Nephron (organoid): ENCODE results near the gene SEMA5B.
A peak's percentile ranks its signal among the peaks of the same experiment; 100 is the strongest.

Experiments
- H3K27ac Mint-ChIP-seq, 3 experiments: 2 replicates each; pipeline ENCODE4 v1.8.0; 2020; ENCODE audit warnings: mixed read lengths in 3 of 3, mild to moderate bottlenecking in 2 of 3, moderate library complexity in 1 of 3
- H3K27me3 Mint-ChIP-seq: 2 replicates; pipeline ENCODE4 v1.8.0; 2021; ENCODE audit warnings: low read depth, mild to moderate bottlenecking, moderate library complexity, mixed read lengths
- H3K36me3 Mint-ChIP-seq: 2 replicates; pipeline ENCODE4 v1.8.0; 2020; ENCODE audit warnings: low read depth, mixed read lengths
- H3K4me1 Mint-ChIP-seq: 2 replicates; pipeline ENCODE4 v1.8.0; 2020; ENCODE audit warnings: mixed read lengths
- H3K4me3 Mint-ChIP-seq, 3 experiments: 2 replicates each; pipeline ENCODE4 v1.8.0; 2020; ENCODE audit warnings: mild to moderate bottlenecking in 3 of 3, mixed read lengths in 3 of 3, moderate library complexity in 2 of 3
- H3K9me3 Mint-ChIP-seq: 2 replicates; pipeline ENCODE4 v1.8.0; 2020; ENCODE audit warnings: mixed read lengths
- TF ChIP-seq, protein P1 (sequence below), 3 experiments: fragments of 200-600 bp; sonication (generic); IDR thresholded peaks; one replicate each; pipeline ENCODE4 v1.5.0; 2021; ENCODE audit warnings: antibody characterized with exemption in 3 of 3; ENCODE audit not compliant: unreplicated experiment in 3 of 3

The SEMA5B gene

DNA sequence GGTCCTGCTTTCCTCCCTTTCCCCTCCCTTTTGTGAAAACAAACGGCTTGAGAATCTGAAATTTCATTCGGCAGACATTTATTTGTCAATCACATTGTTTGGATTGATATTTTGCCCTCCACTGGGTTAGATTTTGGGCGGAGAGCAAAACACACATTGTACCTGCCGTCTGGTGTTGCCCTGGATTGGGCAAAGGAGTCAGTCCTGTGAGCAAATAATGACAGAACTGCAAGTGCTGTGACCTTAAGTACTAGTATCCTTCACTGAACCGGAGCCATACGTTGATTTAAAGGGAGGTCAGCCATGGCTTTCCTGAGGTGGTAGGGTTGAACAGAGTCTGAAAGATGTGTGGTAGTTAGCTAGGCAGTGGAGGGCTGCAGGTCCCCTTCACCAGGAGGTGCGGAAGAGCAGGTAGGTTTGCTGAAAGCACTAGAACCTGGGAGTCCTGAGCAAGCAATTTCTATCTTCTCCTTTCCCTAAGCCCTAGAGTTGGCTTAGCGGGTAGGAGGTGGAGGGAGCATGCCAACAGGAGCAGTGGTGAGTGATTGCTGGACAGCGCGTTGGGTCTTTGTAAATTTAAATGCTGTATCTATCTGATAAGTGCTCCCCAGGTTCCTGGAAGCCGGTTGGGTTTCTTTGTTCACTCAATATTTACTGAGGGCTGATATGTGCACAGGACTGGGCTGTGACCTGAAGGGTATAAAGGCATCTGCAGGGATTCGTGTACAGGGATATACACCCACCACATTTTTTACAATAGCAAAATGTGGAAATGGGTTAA, 41.2 kb upstream of the SEMA5B start:
- Mint-ChIP-seq H3K36me3 (no peaks in the 10 kb centered on the region), H3K27me3 (peaks cover 15% of the 10 kb centered on the region), H3K9me3 (no peaks in the 10 kb centered on the region), H3K4me1 (peaks cover 53% of the 10 kb centered on the region), H3K4me3 (peak overlapping the region; percentile 78 to 97 (median 86)), H3K27ac (peak overlapping the region in 2 of 3 experiments; percentile 8 to 13)
- TF ChIP-seq, protein P1, sequence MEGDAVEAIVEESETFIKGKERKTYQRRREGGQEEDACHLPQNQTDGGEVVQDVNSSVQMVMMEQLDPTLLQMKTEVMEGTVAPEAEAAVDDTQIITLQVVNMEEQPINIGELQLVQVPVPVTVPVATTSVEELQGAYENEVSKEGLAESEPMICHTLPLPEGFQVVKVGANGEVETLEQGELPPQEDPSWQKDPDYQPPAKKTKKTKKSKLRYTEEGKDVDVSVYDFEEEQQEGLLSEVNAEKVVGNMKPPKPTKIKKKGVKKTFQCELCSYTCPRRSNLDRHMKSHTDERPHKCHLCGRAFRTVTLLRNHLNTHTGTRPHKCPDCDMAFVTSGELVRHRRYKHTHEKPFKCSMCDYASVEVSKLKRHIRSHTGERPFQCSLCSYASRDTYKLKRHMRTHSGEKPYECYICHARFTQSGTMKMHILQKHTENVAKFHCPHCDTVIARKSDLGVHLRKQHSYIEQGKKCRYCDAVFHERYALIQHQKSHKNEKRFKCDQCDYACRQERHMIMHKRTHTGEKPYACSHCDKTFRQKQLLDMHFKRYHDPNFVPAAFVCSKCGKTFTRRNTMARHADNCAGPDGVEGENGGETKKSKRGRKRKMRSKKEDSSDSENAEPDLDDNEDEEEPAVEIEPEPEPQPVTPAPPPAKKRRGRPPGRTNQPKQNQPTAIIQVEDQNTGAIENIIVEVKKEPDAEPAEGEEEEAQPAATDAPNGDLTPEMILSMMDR (IDR thresholded peaks at IDR 0.05; ENCODE audit: unreplicated experiment in 3 of 3): no peak

DNA sequence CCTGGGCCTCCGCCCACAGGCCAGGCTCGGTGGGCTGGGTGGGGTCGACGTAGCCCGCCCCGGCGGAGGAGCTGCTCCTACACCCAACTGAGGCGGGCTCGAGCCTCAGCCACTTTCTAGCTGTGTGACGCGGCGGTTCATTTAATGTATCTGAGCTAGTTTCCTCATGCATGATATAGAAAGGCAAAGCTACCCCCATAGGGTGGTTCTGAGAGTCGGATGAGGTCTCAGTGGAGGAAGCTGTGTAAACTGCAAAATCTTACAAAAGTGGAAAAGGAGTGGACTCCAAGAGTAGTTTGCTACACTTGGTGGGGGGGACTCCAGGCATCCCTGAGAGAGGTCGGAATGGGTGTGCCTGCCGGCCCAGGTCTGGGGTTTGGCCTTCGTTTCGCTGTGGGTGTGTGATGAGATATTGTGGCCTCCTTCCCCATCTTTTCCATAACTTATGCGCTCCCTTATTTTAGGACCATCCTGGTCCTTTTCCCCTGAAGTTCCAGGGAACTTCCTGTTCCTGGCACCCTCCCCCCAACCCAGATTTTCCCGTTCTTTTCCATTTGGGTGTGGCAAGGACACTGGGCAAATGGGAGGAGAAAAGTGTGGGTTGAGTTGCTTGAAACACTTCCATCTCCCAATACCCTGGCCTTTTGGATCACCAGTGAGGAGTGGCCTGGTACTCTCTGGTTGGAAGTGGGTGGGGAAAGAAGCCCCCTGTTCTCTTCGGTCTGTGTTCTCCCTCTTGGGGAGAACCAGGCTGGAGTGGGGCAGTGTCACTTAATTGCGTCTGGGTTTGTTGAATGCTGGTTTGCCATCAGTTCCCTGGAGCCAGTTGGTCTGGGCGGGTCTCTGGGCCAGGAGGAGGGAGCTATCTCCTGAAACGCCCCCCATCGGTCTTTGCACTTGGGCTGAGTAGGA, 40.4 kb upstream of the SEMA5B start:
- TF ChIP-seq, protein P1 (IDR thresholded peaks at IDR 0.05; ENCODE audit: unreplicated experiment in 3 of 3): no peak
- H3K4me3 Mint-ChIP-seq: peak overlapping the region; percentile 78 to 97 (median 86)
- no peaks in the 10 kb centered on the region for H3K9me3 Mint-ChIP-seq
- peak overlapping the region in 2 of 3 experiments; percentile 8 to 75 for H3K27ac Mint-ChIP-seq
- H3K27me3 Mint-ChIP-seq: peaks cover 15% of the 10 kb centered on the region
- no peaks in the 10 kb centered on the region for H3K36me3 Mint-ChIP-seq
- peaks cover 50% of the 10 kb centered on the region for H3K4me1 Mint-ChIP-seq

DNA sequence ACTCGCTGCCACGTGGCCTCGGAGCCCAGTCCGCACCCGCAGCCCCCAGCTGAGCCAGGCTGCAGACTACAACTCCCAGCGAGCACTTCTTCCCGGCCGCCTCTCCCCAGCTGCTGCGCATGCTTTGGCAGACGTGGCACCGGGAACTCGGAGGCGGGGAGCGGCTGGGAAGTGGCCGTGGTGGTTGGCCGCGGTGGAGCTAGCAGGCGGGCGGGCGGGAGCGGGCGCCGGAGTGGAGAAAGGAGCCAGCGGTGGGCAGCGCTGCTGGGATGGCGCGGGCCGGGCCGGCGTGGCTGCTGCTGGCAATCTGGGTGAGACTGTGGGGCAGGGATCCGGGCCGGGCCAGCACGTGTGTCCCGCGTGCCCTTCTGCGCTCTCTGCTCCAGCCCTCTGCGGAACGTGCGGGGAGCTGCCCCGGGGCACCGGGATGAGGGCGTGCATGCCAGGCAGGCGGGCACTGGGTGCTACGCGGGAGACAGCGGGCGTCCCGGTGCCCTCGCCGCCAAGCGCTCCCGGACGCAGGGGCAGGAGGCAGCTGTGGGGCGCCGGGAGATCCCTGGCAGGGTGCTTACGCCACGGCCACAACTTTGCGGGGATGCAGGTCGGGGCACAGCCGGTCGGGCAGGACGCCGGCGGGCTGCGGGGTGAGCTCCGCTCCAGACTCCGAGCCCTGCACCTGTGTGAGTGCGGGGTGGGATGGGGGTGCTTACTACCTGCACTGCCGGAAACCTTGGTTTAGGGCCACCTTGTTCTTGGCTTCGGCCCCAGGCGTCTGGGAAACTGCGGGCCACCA, 39.5 kb upstream of the SEMA5B start, which contains the start of gene PDIA5:
Gene PDIA5, plus strand, starts transcription at position 130 of the 793 bp plus-strand sequence. Its CDS starts 140 bp downstream, at position 270.
- peak within 1 kb of the TSS; percentile 78 to 97 (median 86) for H3K4me3 Mint-ChIP-seq
- H3K27me3 Mint-ChIP-seq: peaks cover 15% of the 10 kb centered on the region
- H3K36me3 Mint-ChIP-seq: no peaks in the 10 kb centered on the region
- TF ChIP-seq, protein P1 (IDR thresholded peaks at IDR 0.05; ENCODE audit: unreplicated experiment in 3 of 3): no peak
- no peaks in the 10 kb centered on the region for H3K9me3 Mint-ChIP-seq
- H3K4me1 Mint-ChIP-seq: peaks cover 43% of the 10 kb centered on the region
- H3K27ac Mint-ChIP-seq: peak within 1 kb of the TSS in 2 of 3 experiments; percentile 8 to 75

DNA sequence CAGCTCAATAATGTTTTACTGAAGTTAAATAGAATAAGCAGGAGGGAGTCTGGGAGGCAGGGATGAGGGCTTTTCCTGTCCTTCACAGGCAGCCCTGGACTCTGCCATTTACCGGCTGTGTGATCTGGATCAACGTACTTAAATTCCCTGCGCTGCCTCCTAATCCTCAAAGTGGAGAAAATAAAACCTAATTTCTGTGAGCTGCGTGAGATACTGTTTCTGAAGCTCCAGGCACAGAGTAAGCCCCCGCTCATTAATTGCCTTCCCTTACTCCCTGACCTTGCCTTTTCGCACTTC, 39.0 kb upstream of the SEMA5B start:
- H3K36me3 Mint-ChIP-seq: no peaks in the 10 kb centered on the region
- H3K27me3 Mint-ChIP-seq: peaks cover 15% of the 10 kb centered on the region
- no peaks in the 10 kb centered on the region for H3K9me3 Mint-ChIP-seq
- peaks cover 38% of the 10 kb centered on the region for H3K4me1 Mint-ChIP-seq
- peak overlapping the region; percentile 78 to 84 (median 83) for H3K4me3 Mint-ChIP-seq
- TF ChIP-seq, protein P1 (IDR thresholded peaks at IDR 0.05; ENCODE audit: unreplicated experiment in 3 of 3): no peak
- H3K27ac Mint-ChIP-seq: peak overlapping the region in 2 of 3 experiments; percentile 5 to 26

DNA sequence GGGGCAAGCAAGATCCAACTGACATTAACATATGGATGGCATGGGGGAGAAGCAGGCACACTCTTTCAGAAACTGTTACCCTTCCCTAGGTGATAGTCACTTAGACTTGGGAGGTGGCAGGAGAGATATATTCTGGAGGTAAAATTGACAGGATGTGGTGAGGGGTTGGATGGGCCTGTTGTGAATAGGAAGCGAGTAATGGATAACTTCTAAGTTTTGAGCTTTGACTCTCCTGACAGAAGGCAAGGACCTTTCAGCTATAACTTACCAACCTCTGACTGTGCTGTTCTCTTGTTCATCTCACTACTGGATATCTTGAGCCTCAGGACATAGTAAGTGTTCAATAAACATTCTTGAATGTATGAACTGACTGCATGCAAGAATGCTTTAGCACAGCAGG, 37.4 kb upstream of the SEMA5B start:
- Mint-ChIP-seq H3K27ac (no peak overlapping the region), H3K36me3 (no peaks in the 10 kb centered on the region), H3K27me3 (peaks cover 15% of the 10 kb centered on the region), H3K9me3 (no peaks in the 10 kb centered on the region), H3K4me1 (peaks cover 26% of the 10 kb centered on the region), H3K4me3 (peak overlapping the region in 2 of 3 experiments; percentile 28 to 67)
- TF ChIP-seq, protein P1 (IDR thresholded peaks at IDR 0.05; ENCODE audit: unreplicated experiment in 3 of 3): no peak
